Thyroid gland (tissue), 4 donors: Measurements from ENCODE around the gene SGIP1.

Experiments
- CTCF ChIP-seq, 6 experiments: fragments of 200-600 bp in 3 of 6; fragments of 450-650 bp in 3 of 6; sonication (generic) in 3 of 6; IDR thresholded peaks; one replicate each; pipeline ENCODE4 v1.5.1; 2016 to 2019; ENCODE audit warnings: antibody characterized with exemption in 6 of 6, mild to moderate bottlenecking in 2 of 6, inconsistent platforms in 1 of 6, moderate library complexity in 1 of 6
- POLR2A ChIP-seq, 2 donors: fragments of 450-650 bp; IDR thresholded peaks; one replicate each; pipeline ENCODE4 v1.6.1; 2017; ENCODE audit warnings: antibody characterized with exemption in 2 of 2, mild to moderate bottlenecking in 2 of 2, moderate library complexity in 1 of 2

GRCh38 chr1:66642992-66643391 lies 109.0 kb downstream of the SGIP1 start:
- TF ChIP-seq CTCF (IDR thresholded peaks at IDR 0.05) (no peak), POLR2A (IDR thresholded peaks at IDR 0.05) (no peak)
